ENCODE data around the gene PRCP.

PRCP gene

DNA sequence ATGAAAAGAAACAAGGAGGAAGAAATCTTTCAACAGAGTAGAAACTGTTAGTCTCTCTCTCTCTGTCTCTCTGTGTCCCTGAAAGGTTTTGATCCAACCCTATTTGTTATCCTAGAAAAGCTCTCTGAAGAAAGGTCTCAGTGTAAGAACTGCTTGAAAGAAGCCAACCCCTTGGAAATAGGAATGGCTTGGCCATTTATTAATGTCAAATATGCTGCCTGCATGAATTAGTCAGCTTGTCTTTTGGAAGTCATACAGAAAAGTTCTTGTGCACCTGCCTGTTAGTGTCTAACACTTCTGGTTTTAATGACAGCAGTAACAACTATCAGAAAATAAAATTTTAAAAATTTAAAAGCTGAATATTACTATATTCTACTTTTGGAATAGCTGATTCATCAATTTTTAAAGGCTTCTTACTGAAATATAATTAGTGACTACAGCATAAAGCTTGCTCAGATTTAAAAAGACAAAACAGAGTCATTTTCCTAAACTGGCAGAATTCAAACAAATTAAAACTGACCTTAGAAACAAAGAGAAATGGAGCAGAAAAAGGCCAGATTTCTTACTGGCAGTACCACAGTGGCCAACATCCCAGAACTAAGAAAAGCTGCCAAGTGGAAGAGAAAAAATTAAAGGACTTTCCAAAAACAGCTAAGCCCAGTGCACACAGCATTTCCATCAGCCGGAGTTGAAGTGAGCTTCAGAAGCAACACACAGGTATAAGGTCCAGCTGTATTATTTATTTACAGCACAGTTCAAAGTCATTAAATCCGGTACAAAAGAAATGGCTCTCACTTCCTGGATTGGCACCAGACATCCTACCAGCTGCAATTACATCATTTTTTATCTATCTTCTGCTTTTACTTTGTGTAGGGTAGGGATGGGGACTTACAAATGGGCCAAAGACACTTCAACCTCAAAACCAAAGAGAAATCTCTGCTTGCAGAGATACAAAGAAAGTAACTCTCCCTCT is 76.3 kb downstream of the PRCP start:
- peak; percentile 58 for DNase-seq

DNA sequence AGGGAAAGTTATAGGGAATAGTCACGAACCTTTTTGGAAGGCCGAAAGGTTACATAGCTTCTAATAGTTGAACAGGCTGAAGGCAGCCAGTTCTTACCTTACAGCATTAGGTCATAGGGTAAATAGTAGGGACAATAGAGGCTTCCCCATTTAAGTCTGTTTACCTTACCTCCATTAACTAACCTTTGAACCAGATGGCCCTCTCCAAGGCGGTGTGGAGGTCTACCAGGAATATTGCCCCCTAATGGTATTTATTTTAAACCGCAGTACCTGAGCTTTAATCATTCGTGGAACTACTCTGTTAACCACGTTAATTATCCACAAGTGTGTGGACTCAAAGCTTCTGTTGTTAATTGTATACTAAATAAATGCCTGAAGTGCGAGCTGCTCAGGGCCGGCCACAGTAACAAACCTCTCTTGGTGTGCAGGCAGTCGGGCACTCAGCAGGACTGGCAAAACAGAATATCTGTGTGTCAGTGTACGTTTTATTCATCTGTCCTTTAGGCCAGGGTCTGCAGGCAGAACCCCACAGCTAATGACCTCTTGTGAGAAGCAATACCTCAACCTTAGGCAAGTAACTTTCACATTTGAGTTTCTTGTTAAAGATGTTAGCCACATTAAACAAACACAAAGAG is 81.7 kb downstream of the PRCP start:
- DNase-seq, result peak; percentile 59

DNA sequence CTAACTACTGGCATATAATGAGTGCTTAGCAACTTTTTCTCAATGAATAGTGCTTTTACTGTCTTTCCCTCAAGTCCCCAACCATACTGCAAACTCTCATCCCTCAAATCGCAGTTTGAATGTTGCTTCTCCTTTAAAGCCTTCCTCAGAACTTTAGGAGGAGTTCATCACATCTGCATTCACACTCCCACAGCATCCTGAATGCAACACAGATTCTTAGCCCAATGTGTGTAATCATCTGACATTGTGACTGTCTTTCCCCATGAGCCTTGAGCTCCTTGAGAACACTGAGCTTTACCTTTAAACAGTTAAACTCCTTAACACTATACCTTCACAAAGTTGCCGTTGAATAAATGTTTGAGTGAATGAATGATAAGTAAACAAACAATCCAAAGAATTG is 84.8 kb downstream of the PRCP start:
- no peak for DNase-seq

DNA sequence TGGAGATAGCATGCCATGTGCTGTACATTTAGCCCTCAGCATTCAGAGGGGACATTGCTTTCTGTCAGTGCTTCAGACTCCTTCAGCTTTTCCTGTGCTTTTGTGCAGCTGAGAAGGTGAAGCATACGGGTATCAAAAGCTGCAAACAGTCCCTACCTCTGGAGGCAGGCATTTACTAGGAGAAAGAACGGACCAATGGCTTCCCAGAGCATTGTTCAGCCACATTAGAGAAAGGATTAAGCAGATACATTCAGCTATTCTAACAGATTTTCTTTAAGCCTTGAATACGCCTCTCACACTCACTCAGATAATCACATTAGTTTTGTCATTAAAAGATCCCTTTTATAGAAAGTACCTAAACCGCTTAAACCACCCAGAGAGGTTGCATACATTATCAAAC is 85.9 kb downstream of the PRCP start:
- DNase-seq, result no peak

DNA sequence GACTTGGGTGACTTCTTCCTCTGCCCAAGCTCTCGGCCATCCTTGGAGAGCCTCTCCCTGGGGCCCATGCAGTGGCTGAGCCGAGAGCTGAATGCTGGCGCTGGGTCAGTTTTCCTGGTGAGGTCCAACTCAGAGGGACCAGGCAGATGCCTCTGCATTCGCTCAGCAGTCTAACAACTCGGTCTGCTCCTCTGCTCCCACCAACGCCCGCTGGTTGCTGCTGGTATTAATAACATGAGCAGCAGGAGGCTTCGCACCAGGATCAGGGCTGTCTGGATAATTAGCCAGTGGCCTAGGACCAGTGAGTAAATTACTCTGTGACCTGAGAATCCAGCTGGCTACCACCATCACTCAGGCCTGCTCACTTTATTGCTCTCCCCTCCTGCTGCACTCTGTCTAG is 88.9 kb downstream of the PRCP start:
- DNase-seq, result no peak

DNA sequence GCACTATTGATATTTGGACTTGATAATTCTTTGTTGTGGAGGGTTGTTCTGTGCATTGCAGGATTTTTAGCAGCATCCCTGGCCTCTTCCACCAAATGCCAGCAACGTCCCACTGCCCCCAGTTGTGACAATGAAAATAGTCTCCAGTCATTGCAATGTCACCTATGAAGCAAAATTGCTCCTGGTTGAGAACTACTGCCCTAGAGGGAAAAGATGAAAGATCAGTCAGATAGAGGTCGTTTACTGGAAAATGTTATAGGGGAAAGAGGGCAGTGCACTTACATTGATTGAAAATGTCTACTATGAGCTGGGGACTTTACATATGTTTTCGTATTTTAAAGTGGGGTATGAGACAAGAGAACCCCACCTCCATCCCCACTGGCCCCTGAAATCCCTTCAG is 89.5 kb downstream of the PRCP start:
- no peak for DNase-seq

DNA sequence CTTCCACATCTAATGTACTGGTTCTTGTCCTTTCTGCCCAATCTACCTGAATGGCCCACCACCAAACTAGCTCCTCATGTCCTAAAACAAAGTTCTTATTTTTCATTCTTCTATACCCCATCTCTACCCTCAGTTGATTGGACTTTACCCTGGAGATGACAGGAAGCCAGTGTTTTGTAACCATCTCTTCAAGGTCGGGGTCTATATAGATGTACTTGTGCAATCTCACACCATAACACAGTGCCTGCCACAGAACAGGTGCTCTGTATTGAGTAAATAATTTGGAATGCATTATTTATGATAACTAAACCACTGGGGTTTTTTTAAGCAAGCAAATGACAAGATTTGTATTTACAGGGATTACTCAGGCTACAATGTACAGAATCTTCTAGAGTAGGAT is 89.9 kb downstream of the PRCP start:
- no peak for DNase-seq

DNA sequence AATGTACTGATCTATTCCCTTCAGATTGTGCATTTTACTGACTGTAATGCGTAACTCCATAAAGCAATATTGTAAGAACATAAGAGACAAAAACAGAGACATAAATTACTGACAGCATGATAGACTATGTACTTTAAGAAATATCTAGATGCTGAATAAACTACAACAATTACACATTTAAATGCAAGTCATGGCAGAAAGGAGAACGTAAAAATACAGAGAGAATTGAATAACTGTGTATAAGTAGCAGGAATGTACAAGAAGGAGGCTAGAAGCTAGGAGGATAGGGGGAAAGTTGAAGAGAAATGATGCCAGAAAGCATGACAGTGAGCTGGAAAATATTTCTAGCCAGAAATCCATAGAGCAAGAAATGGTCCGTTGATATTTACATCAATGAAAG is 92.6 kb downstream of the PRCP start:
- no peak for DNase-seq

DNA sequence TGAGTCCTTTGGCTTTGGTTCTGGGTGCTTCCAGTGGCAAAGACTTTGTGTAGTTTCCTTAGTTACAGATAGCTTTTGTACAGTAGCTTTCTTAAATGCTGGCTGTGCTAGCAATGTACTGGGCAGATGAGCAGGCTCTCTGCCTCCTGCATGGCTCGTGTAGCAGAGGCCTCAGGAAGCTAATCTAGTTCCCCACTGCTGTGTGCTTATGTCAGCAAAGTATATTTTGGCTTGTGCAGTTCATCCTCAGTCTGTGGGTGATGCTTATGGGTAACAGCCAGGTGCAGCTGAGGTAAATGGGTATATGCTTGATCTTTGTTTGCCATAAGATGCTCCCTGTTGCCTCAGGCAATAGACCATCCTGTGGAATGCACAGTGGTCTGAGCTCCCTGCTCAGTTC is 97.5 kb downstream of the PRCP start:
- no peak for DNase-seq

DNA sequence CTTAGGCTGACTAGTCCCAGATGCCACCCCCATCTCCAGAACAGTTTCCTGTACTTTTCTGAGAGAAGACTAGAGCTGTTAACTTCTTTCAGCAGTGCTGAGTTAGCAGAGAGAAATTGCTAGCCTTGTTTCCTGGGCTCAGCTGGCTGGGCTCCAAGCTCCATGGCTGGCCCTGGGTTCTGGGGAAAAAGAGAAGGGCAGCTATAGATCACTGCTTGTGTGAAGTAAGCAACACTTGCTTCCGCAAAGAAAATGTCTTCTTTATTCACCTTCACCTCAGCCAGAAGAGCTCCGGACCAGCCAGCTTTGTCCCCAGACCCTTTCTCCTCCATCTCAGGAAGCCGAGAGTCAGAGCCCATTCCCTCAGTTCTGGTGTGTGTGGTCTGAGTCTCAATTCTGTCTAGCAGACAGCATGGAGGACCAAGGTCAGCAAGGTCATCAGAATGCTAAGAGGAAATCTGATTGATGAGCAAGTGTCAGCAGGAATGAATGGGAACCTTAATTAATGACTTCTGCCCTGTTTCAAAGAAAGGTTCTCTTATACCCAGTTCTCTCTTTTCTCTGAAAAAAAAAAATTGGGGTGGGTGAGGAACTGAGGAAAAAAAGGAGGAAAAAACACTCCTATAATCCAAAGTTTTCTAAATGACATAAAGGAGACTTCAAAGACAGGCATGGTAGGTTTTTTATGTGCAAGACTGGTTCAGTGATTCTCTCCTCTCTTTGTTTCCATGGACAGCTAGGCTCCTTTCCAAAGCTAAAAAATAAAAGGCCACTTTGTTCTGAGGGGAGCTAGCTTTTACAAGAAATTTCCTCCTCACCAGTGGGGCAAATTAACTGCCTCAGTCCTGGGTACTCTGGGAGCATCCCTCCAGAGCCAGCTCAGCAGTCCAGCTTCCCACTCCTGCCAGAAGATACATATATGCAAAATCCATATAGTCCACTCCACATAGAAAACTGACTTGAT is 103.0 kb downstream of the PRCP start:
- DNase-seq, result no peak

DNA sequence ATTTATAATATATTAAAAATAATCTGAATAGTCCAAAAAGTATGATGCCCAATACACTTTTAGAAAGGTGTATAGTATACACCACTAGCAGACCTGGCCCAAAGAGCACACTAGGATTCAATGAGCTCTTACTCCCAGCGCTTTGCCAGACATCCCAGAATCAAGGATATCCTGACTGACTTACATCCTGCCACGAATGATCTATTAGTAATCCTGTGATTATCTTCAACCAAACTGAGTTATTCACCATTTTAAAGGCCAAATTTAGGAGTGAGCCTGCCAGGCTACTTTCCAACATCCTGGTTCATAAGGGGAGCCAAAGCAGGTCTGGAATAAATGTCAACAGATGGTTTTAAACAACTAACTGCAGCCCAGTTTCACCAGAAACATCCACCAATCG is 105.7 kb downstream of the PRCP start:
- no peak for DNase-seq

DNA sequence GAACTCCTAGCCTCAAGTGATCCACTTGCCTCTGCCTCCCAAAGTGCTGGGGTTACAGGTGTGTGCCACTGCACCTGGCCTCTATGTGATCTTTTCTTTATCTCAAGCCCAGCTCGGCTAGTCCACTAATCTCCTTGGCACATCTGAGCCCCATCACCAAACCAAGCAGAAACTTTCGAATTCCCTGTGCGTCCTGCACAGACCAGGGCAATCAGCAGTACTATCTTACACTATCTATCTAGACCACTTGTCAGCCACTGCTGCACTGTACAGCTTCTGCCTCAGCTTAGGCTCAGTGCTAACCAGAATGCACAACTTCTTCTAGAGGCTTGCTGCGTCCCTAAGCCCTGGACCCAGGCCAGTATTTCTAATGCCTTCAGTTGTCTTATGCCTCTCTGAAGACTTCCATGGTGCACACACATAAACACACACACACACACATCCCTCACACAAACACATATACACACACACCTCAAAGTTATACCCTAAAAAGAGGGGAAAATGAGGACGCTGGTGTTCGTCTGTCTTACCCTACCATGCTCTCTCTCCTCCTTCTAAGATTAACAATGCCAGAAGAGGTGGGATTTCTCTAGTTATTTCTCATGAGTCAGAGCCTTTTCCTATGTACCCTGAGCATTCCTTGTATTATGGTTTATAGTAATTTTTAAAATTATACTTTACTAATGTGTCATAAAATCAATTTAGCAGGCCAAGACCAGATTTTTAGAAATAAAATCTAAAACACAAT is 107.2 kb downstream of the PRCP start:
- DNase-seq, result no peak

DNA sequence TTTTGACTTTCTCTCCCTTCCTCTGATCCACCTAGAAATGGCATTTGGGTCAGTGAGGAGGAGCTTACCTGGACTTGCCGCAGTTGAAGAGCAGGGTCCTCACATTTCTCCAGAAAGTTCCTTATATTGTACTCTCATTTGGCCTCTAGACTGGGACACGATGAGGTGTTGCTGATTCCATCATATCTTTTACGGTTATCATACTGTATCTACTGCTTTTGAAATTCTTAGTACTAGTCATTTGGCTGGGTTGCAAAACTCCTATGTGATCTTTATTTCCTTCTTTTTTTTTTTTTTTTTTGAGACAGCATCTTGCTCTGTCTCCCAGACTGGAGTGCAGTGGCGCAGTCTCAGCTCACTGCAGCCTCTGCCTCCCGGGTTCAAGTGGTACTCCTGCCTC is 107.9 kb downstream of the PRCP start:
- no peak for DNase-seq

DNA sequence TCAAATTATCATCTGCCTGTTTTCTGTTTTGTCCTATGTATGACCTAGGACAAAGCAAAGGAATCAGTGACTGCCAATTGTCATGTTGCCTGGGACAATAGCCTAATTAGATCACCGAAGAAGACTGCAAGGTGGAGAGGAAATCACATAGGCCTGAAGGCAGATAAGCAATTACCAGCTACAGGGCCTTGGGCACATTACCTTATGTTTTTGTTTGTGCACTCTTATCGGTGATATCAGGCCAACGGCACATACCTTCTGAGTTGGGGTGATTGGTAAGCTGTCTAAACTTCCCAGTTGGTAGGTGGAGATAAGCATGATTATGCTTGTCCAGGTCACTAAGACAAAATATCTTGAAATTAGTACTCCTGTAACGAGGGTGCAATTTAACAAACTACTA is 108.5 kb downstream of the PRCP start:
- no peak for DNase-seq

DNA sequence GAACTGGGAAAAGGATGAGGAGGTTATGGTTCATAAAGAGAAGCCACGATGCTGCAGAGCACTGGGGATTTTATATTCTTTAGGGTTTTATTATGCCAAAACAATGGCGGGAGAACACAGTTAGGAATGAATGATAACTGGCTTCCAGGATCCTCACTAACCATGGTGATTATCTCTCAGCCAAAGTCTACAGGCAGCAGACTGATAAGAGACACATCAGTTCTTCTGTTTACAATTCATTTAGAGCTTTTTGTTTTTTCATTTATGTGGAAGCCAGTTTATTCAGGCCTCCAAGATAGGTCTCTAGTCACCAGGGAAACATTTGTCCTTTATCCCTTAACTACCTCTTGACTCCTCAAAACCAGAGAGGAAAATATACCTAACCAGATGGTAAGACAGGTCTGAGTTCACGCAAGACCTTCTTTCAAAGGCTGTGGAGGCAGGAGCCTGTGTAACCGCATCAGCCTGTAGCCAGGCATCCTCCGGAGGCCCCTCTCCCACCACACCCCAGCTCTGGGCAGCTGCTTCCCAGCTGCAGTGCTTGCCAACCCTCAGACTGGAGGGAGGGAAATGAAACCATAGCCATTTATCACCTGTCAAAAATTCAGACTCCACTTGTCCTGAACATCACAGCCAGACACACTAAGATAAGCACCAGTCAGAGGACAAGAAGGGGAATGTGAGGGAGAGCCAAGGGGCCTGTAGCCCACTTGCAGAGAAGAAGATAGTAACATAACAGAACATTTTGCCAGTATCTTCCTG is 109.3 kb downstream of the PRCP start:
- DNase-seq, result no peak

DNA sequence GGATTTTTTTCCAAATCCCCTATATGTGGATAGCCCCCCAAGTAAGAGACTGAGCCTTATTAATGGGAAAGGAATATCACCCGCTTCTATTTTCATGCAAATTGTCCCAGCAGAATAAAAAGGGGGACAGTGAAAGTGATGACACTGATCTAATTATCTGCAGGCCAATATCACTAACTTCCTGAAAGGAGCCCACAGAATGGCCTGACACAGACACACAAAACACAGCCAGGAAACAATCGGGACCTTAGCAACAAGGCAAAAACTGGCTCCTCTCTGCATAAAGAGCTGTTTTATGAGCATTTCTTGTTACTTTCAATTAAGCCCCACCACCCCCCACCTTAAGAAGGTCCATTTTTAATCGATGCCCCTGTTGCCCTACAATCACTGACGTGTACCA is 112.2 kb downstream of the PRCP start:
- DNase-seq, result no peak

DNA sequence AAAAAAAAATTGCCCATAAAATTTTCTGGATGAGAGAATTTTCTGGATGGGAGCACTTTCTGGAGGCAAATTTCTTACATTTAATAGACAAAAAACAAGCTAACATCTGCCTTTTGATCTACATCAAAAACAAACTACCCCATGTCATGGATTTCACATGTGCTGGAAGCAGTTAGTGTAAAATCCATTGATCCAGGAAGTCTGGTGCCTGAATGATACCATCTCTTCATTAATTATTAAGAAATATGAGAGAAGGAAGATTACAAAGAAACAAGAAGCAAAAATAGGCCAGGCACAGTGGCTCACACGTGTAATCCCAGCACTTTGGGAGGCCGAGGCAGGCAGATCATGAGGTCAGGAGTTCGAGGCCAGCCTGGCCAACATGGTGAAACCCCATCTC is 113.4 kb downstream of the PRCP start:
- no peak for DNase-seq

DNA sequence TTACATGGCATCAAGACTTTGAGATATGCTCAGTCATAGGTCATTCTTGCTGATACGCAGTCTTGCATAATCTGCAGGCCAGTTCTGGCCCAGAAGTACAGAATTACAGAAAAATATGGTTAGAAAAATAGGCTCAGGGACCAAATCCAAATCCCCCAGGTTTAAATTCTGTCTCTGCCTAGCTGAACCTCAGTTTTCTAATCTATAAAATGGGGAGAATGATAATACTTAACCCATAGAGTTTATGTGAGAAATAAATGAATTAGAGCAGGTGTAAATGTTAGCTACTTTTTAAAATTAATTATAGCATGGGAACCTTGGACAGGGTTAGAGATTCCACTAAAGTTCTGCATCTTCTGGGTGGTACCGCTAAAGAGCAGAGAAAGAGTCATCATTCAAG is 114.2 kb downstream of the PRCP start:
- no peak for DNase-seq

DNA sequence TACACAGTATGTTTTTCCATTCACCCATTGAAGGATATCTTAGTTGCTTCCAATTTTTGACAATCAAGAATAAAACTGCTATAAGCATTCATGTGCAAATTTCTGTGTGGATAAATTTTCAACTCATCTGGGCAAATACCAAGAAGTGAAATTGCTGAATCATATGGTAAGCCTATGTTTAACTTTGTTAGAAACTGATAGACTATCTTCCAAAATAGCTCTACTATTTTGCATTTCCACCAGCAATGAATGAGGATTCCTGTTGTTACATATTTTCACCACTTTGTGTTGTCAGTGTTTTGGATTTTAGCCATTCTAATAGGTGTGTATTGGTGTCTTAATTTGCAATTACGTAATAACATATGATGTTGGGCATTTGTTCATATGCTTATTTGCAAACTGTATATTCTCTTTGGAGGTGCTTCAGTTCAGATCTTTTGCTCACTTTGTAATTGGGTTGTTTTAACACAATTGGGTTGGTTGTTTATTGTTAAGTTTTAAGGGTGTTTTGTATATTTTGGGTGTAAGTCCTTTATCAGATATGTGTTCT is 117.3 kb downstream of the PRCP start:
- DNase-seq, result no peak

DNA sequence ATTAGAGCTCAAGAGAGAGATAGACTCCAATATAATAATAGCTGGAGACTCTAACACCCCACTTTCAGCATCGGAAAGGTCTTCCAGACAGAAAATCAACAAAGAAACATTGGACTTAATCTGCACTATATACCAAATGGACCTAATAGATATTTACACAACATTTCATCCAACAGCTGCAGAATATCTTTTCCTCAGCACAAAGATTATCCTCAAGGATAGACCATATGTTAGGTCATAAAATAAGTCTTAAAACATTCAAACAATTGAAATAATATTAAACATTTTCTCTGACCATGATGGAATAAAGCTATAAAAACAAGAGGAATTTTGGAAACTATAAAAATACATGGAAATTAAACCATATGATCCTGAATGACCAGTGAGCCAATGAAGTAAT is 121.5 kb downstream of the PRCP start:
- DNase-seq, result no peak

DNA sequence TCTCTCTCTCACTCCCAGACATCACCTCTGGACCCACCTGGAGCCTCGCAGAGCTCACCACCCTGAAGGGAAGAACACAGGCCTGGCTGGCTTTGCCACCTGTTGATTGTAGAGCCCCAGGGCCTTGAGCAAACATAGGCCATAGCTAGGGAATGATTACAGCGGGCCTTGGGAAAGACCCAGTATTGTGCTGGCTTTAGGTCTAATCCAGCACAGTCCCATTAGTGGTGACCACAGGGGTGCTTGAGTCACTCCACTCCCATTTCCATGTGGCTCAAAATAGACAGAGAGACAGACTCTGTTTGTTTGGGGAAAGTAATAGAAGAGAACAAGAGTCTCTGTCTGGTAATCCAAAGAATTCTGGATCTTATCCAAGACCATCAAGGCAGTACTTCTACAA is 123.9 kb downstream of the PRCP start:
- DNase-seq, result no peak

Measured in NCI-H748 treated with DMSO at 0.1 percent for 48 hours (cell line).